SK-N-SH treated with all-trans-retinoic acid at 6 μM for 48 hours (cell line): ENCODE results near the gene SH3RF2.

Experiments used
- ATAC-seq: fragments of 200-7000 bp; cut with Tn5 transposase; 3 replicates; pipeline ENCODE4 v1.9.1; 2020; ENCODE audit warnings: mild to moderate bottlenecking, moderate library complexity
- ARNTL ChIP-seq: fragments of 450-650 bp; formaldehyde crosslinking; IDR thresholded peaks from 2 replicates; pipeline ENCODE4 v1.5.0; 2020; ENCODE audit warnings: low read depth, mild to moderate bottlenecking, moderate library complexity, borderline replicate concordance
- BACH2 ChIP-seq: fragments of 250-450 bp; sonication (Bioruptor Pico); IDR thresholded peaks from 2 replicates; pipeline ENCODE4 v1.9.0; 2021; ENCODE audit warnings: mild to moderate bottlenecking, borderline replicate concordance
- CREB5 ChIP-seq: fragments of 250-450 bp; sonication (Bioruptor Pico); IDR thresholded peaks from 2 replicates; pipeline ENCODE4 v1.5.1; 2020; ENCODE audit warnings: low read depth, mild to moderate bottlenecking, moderate library complexity
- CSDC2 ChIP-seq: fragments of 250-450 bp; sonication (Bioruptor Pico); IDR thresholded peaks from 2 replicates; pipeline ENCODE4 v1.5.0; 2020; ENCODE audit warnings: mild to moderate bottlenecking, moderate library complexity
- CSRNP3 ChIP-seq: fragments of 250-450 bp; sonication (Bioruptor Pico); IDR thresholded peaks from 2 replicates; pipeline ENCODE4 v1.5.1; 2021; ENCODE audit warnings: mild to moderate bottlenecking, moderate library complexity
- ESRRG ChIP-seq: fragments of 250-450 bp; sonication (Bioruptor Pico); IDR thresholded peaks from 2 replicates; pipeline ENCODE4 v1.6.1; 2021; ENCODE audit warnings: mild to moderate bottlenecking
- GLIS3 ChIP-seq: fragments of 250-450 bp; sonication (Bioruptor Pico); IDR thresholded peaks from 2 replicates; pipeline ENCODE4 v1.5.0; 2020; ENCODE audit warnings: mild to moderate bottlenecking, moderate library complexity
- ISL1 ChIP-seq: fragments of 250-450 bp; sonication (Bioruptor Pico); IDR thresholded peaks from 2 replicates; pipeline ENCODE4 v2.1.2; 2022; ENCODE audit warnings: mild to moderate bottlenecking, moderate library complexity
- OSR1 ChIP-seq: fragments of 250-450 bp; sonication (Bioruptor Pico); IDR thresholded peaks from 2 replicates; pipeline ENCODE4 v1.8.0; 2022; ENCODE audit warnings: moderate library complexity, mild to moderate bottlenecking, inconsistent platforms
- PATZ1 ChIP-seq: fragments of 250-450 bp; sonication (Bioruptor Pico); IDR thresholded peaks from 2 replicates; pipeline ENCODE4 v1.8.0; 2020; ENCODE audit warnings: mild to moderate bottlenecking, moderate library complexity, borderline replicate concordance
- POU6F1 ChIP-seq: fragments of 250-450 bp; sonication (Bioruptor Pico); IDR thresholded peaks from 2 replicates; pipeline ENCODE4 v1.8.0; 2021; ENCODE audit warnings: low read depth, mild to moderate bottlenecking, moderate library complexity, borderline replicate concordance
- PPARA ChIP-seq: fragments of 250-450 bp; sonication (Bioruptor Pico); IDR thresholded peaks from 2 replicates; pipeline ENCODE4 v1.5.0; 2020; ENCODE audit warnings: mild to moderate bottlenecking, borderline replicate concordance
- RARB ChIP-seq: fragments of 250-450 bp; sonication (Bioruptor Pico); IDR thresholded peaks from 2 replicates; pipeline ENCODE4 v1.8.0; 2021; ENCODE audit warnings: mild to moderate bottlenecking, moderate library complexity
- SNAI2 ChIP-seq: fragments of 250-450 bp; sonication (Bioruptor Pico); IDR thresholded peaks from 2 replicates; pipeline ENCODE4 v1.5.0; 2020; ENCODE audit warnings: mild to moderate bottlenecking, moderate library complexity
- TCF4 ChIP-seq: fragments of 250-450 bp; sonication (Bioruptor Pico); IDR thresholded peaks from 2 replicates; pipeline ENCODE4 v1.8.0; 2021; ENCODE audit warnings: mild to moderate bottlenecking, moderate library complexity, borderline replicate concordance
- ZC3H10 ChIP-seq: fragments of 250-450 bp; sonication (Bioruptor Pico); IDR thresholded peaks from 2 replicates; pipeline ENCODE4 v1.5.1; 2021; ENCODE audit warnings: mild to moderate bottlenecking, moderate library complexity
- ZFP3 ChIP-seq: fragments of 250-450 bp; sonication (Bioruptor Pico); IDR thresholded peaks from 2 replicates; pipeline ENCODE4 v1.5.0; 2020; ENCODE audit warnings: mild to moderate bottlenecking, moderate library complexity
- ZFP30 ChIP-seq: fragments of 450-650 bp; formaldehyde crosslinking; IDR thresholded peaks from 2 replicates; pipeline ENCODE4 v1.5.0; 2022; ENCODE audit warnings: mild to moderate bottlenecking, moderate library complexity
- ZNF565 ChIP-seq: fragments of 450-650 bp; formaldehyde crosslinking; conservative IDR thresholded peaks from 2 replicates; pipeline ENCODE4 v1.5.0; 2020; ENCODE audit warnings: low read depth, mild to moderate bottlenecking, moderate library complexity
- ZNF70 ChIP-seq: fragments of 450-650 bp; formaldehyde crosslinking; IDR thresholded peaks from 2 replicates; pipeline ENCODE4 v1.5.0; 2020; ENCODE audit warnings: mild to moderate bottlenecking, moderate library complexity

SH3RF2 gene

GRCh38 chr5:146051678-146052077, 115.3 kb downstream of the SH3RF2 start:
- TF ChIP-seq ZNF565 (CRISPR knock-in tag), result no peak
- TF ChIP-seq GLIS3 (CRISPR knock-in tag), result no peak
- TF ChIP-seq CSRNP3 (CRISPR knock-in tag), result no peak
- TF ChIP-seq BACH2, result no peak
- TF ChIP-seq POU6F1 (CRISPR knock-in tag), result no peak
- TF ChIP-seq ZFP30 (CRISPR knock-in tag), result no peak
- no peak for TF ChIP-seq PATZ1 (CRISPR knock-in tag)
- TF ChIP-seq TCF4, result no peak
- no peak for TF ChIP-seq SNAI2
- TF ChIP-seq ARNTL (CRISPR knock-in tag), result no peak
- no peak for TF ChIP-seq CSDC2
- TF ChIP-seq ZNF70 (CRISPR knock-in tag), result no peak
- no peak for TF ChIP-seq PPARA (CRISPR knock-in tag)
- no peak for TF ChIP-seq ZFP3 (CRISPR knock-in tag)
- no peak for TF ChIP-seq OSR1 (CRISPR knock-in tag)
- no peak for TF ChIP-seq CREB5 (CRISPR knock-in tag)
- TF ChIP-seq ISL1 (CRISPR knock-in tag), result no peak
- no peak for TF ChIP-seq ESRRG (CRISPR knock-in tag)
- TF ChIP-seq ZC3H10 (CRISPR knock-in tag), result no peak
- TF ChIP-seq RARB (CRISPR knock-in tag), result no peak

GRCh38 chr5:146052780-146053179, 116.4 kb downstream of the SH3RF2 start:
- no peak for TF ChIP-seq ZFP3 (CRISPR knock-in tag)
- no peak for TF ChIP-seq GLIS3 (CRISPR knock-in tag)
- TF ChIP-seq, all 23 proteins: peak for 0
- peak; percentile 53 for ATAC-seq

More at GRCh38 chr5:146051678-146052077, 115.3 kb downstream of the SH3RF2 start:
- ATAC-seq, result no peak; the same call in 2 of the 3 replicates

- TF ChIP-seq GLIS3 (CRISPR knock-in tag), result no peak
- no peak for TF ChIP-seq TCF4
- no peak for TF ChIP-seq ZNF565 (CRISPR knock-in tag)
- no peak for TF ChIP-seq CSRNP3 (CRISPR knock-in tag)
- no peak for ATAC-seq
Observed at GRCh38 chr5:146055432-146055831, 119.1 kb downstream of the SH3RF2 start.

GRCh38 chr5:146059460-146060220, 123.3 kb downstream of the SH3RF2 start:
- TF ChIP-seq PATZ1 (CRISPR knock-in tag), result no peak
- TF ChIP-seq TCF4, result peak; percentile 39; the same call in 1 of the 2 replicates
- no peak for ATAC-seq
